Measurements from ENCODE around the gene RPS6KB1. TPM values are rescaled to one million over a fixed set of nuclear protein-coding genes. Genes with fewer than 3 reads are reported as not detected.

The RPS6KB1 gene
- total and polyA plus RNA-seq, 2 of the 8 experiments (the other 6 are each of a cell fraction or from before 2014, with no cell fraction given), result 3.4 to 28.4 TPM

DNA sequence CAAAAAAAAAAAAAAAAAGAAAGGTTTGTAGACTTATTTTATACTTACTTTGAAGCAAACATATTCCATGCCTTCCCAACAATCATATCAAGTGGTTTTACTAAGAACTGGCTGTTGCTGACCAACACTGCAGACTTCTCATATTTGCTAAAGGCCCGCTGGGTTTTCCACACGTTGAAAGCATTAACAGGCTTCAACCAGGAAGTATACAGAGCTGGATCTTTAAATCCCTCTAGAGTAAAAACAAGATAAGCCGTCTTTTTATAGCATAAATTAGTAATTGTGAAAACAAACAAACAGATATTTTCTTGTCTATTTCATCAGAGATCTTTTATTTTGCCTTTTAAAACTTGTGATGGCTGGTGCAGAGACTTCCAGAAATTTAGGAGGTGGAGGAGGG lies 29.3 kb upstream of the RPS6KB1 start (continued):
- no peak for TF ChIP-seq RXRA (IDR thresholded peaks at IDR 0.05; ENCODE audit: insufficient read depth, low read depth, low read length)
- no peak for TF ChIP-seq CTBP2 (IDR thresholded peaks at IDR 0.05; ENCODE audit: borderline replicate concordance, insufficient read depth, insufficient read length, low read length)
- TF ChIP-seq CHD2 (IDR thresholded peaks at IDR 0.05; ENCODE audit: low read length), result no peak

Measured in H1 (cell line).